GM12892 (cell line): ENCODE results near the gene CTPS1.

ENCODE experiments used
- DNase-seq: peaks from one replicate; pipeline ENCODE4 v3.0.0; 2011; ENCODE audit not compliant: insufficient read length
- FAIRE-seq: peaks from 2 replicates; lab custom pipeline; 2011; peaks lifted over from hg19 to GRCh38; lab: Jason Lieb, UNC
- POLR2A ChIP-seq: IDR thresholded peaks from 2 replicates; pipeline ENCODE4 v1.6.1; 2011; ENCODE audit warnings: low read depth, low read length, control low read depth
- POLR2AphosphoS5 ChIP-seq: IDR thresholded peaks from 2 replicates; pipeline ENCODE4 v1.6.1; 2011; ENCODE audit warnings: low read depth, low read length, control low read depth
- TAF1 ChIP-seq: IDR thresholded peaks from 2 replicates; pipeline ENCODE4 v1.6.1; 2011; ENCODE audit warnings: low read depth, mild to moderate bottlenecking, control low read depth, low read length, borderline replicate concordance

The CTPS1 gene

GRCh38 chr1:40985875-40986274 is 6.4 kb downstream of the CTPS1 start:
- no peak for FAIRE-seq
- no peak for DNase-seq
- TF ChIP-seq POLR2A (no peak), TAF1 (no peak), POLR2AphosphoS5 (no peak)

- FAIRE-seq = no peak
- no peak for DNase-seq
- TF ChIP-seq POLR2A (no peak), TAF1 (no peak), POLR2AphosphoS5 (0 out of 2 replicates have a peak, but pooled peaks have one; percentile 41)
Observed at GRCh38 chr1:40986328-40986783, 6.9 kb downstream of the CTPS1 start.

GRCh38 chr1:40986956-40987355 is 7.5 kb downstream of the CTPS1 start:
- no peak for TF ChIP-seq TAF1
- TF ChIP-seq POLR2A = no peak
- TF ChIP-seq POLR2AphosphoS5 = no peak
- DNase-seq (no peak), FAIRE-seq (no peak)

DNA sequence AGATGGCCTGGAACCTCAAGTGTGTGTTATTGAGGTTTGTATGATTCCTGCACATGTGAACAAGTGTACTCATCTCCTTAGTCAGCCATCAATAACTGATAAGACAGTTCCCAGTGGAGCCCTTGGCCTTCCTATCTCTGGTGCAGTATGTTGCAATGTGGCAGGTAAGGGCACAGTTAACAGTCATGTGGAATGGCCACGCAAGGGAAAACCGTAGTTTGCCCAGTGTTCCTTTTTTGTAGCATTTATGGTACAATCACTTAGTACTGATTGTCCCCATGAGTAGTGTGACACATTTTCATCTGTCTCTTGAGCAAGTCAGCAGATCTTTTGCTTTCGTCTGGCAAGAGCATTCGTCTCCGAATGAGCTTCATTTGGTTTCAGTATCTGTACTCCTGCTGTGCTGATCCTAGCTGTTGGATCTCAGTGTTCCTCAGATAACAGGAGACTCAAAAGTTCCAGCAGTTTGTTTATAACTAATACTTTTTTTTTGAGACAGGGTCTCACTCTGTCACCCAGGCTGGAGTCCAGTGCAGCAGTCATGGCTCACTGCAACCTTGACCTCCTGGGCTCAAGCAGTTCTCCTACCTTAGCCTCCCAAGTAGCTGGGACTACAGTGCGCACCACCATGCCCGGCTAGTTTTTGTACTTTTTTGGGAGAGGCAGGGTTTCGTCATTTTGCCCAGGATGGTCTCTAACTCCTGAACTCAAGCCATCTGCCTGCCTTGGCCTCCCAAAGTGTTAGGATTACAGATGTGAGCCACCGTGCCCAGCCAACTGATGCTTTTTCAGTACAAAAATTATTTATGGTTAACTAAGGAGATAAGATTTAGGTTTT is 8.2 kb downstream of the CTPS1 start:
- no peak for DNase-seq
- FAIRE-seq = no peak
- TF ChIP-seq POLR2A (peak; percentile 26; the same call in 1 of the 2 replicates), TAF1 (no peak)

DNA sequence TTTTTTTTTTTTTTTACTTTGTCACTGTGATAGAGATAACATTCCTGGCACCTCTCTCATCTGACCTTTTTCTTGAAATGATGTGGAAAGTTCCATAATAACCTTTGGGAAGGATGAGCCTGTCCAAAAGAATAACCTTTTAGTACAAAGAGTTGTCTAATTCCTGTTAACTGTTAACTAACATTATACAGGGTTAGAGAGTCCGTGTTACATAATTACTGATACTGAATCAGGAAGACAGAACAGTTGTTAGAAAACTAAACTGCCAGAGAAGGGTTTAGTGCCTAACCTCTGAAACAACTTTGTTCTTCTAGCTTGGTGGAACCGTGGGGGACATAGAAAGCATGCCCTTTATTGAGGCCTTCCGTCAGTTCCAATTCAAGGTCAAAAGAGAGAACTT is 8.8 kb downstream of the CTPS1 start:
- no peak for DNase-seq
- no peak for FAIRE-seq
- no peak for TF ChIP-seq TAF1
- no peak for TF ChIP-seq POLR2A
- no peak for TF ChIP-seq POLR2AphosphoS5

GRCh38 chr1:40989066-40989465 is 9.6 kb downstream of the CTPS1 start:
- FAIRE-seq = no peak
- no peak for DNase-seq
- peak; percentile 23; the same call in 1 of the 2 replicates for TF ChIP-seq POLR2A
- peak; percentile 28; the same call in 1 of the 2 replicates for TF ChIP-seq POLR2AphosphoS5
- no peak for TF ChIP-seq TAF1

DNA sequence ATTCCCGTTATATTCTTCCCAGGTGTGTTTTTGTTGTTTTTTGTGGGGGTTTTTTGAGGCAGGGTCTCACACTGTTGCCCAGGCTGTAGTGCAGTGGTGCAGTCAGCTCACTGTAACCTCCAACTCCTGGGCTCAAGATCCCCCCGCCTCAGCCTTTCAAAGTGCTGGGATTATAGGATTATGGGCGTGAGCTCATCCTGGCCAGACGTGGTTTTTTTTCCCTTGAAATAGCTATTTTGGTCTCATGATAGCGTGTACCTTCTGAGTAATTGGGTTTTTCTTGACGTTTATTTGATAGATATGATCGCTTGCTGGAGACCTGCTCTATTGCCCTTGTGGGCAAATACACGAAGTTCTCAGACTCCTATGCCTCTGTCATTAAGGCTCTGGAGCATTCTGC is 17.6 kb downstream of the CTPS1 start:
- DNase-seq = no peak
- no peak for FAIRE-seq
- no peak for TF ChIP-seq TAF1
- no peak for TF ChIP-seq POLR2AphosphoS5

GRCh38 chr1:40998668-40999067 is 19.2 kb downstream of the CTPS1 start:
- TF ChIP-seq POLR2A (no peak), POLR2AphosphoS5 (no peak), TAF1 (no peak)
- FAIRE-seq = no peak
- no peak for DNase-seq

DNA sequence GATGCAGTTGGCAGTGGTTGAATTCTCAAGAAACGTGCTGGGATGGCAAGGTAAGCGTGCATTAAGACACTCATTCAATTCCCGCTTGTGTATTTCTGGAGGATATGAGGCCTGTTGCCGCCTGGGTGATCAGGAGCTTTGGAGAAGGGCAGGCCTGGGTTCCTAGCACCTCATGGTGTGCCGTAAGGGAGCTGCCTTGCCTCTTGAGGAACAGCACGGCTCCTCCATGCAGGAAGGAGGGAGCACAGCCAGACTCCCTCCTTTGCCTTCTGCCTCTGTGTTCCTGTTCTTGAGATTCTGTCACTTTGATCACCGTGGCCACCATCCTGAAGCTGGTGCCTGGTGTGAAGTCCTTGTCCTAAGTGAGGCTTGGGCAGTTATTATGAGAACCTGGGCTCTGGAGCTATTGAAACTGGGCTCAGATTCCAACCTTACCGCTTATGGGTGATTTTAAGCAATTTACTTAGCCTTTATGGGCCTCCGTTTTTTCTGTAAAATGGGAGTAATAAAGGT is 23.7 kb downstream of the CTPS1 start:
- no peak for DNase-seq
- no peak; the same call in 1 of the 2 replicates for TF ChIP-seq POLR2AphosphoS5
- no peak for TF ChIP-seq TAF1
- 0 out of 2 replicates have a peak, but pooled peaks have one; percentile 36 for TF ChIP-seq POLR2A
- FAIRE-seq = no peak

DNA sequence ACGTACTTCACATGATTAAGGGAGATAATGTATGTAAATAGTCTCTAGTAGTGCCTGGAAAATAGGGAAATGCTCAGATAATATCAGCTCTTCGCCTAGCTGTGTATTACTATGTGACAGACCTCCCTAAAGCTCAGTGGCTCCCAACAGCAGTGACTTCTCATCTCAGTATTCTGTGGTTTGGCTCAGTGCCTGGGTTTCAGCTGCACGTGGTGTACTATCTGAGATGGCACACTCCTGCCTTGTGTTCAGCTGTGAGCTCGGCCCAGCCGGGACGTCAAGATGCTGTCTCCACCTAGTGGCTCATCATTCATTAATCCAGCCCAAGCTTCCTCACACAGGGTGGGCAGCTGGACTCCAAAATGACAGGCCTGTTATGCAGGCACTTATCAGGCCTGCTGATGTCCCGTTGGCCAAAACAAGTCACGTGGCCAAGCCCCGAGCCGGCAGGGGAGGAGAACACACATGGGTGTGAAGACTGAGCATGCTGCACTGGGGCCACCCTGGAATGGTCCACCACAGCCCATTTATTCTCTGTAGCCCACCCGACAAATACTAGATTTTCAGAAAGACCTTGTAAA is 24.2 kb downstream of the CTPS1 start:
- DNase-seq = peak; percentile 64
- peak; percentile 82 for FAIRE-seq
- TF ChIP-seq POLR2A (no peak), POLR2AphosphoS5 (peak; percentile 62; the same call in 1 of the 2 replicates)

DNA sequence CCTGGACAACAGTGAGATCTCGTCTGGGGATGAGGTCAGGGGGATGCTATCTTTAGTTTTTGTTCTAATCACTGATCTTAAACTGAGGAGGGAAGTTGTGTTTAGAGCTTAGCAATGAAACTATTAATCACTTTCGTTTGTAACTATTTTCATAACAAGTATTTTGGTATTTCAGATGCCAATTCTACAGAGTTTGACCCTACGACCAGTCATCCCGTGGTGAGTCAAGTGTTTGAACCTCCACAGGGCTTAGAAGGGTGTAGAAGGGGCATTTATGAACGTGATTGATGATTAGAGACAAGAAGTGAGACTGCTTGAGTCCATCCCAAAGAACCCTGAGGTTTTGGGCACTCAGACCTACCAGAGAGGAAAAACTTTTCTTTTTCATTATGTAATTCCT is 26.4 kb downstream of the CTPS1 start:
- DNase-seq (no peak), FAIRE-seq (no peak)
- TF ChIP-seq POLR2A = no peak
- TF ChIP-seq POLR2AphosphoS5 = no peak
- TF ChIP-seq TAF1 = no peak

- FAIRE-seq (no peak), DNase-seq (no peak)
- TF ChIP-seq POLR2AphosphoS5 (no peak; the same call in 1 of the 2 replicates), POLR2A (no peak), TAF1 (no peak)
Observed at GRCh38 chr1:41006942-41007865, 27.7 kb downstream of the CTPS1 start.
